ENCODE measurements around the gene ZMYND15.

ZMYND15 gene

GRCh38 chr17:4743216-4743615, 3.6 kb downstream of the ZMYND15 start:
- no peak for DNase-seq (ENCODE audit: low read depth in 2 of 2, low spot score in 1 of 2)

GRCh38 chr17:4743898-4744297, 4.3 kb downstream of the ZMYND15 start:
- DNase-seq (ENCODE audit: low read depth in 2 of 2, low spot score in 1 of 2): no peak

DNA sequence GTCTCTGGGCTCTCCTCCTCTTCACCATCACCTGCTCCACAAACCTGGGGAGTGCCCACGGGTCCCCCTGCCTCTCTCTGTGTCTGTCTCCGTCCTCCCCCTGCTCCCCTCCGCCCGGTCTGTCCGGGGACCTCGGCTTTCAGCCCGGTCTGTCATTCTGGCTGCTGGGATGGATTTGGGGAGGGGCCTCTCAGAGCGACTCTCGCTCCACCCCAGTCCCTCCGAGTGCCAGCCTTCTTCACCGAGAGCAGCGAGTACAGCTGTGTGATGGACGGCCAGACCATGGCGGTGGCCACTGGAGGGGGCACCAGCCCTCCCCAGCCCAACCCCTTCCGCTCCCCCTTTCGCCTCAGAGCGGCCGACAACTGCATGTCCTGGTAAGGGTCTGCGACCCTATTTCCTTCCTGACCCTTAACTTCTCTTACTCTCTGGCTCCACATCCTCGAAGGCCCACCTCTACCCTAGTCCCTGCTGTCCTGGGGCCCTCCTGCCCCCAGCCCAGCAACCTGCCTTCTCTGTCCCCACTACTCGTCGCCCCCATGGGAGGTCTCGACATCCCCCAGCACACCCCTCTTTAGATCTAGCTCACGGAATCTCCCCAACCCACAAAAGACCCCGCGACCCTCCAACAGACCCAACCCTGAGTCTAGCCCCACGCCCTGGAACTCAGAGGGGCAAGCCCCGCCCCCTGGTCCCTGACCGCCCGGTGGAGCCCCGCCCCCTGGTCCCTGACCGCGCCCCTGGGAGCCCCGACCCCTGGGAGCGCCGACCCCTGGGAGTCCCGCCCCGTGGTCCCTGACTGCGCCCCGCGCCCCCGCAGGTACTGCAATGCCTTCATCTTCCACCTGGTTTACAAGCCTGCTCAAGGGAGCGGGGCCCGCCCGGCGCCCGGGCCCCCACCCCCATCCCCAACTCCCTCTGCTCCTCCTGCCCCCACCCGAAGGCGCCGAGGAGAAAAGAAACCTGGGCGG, 5.7 kb downstream of the ZMYND15 start:
- no peak for DNase-seq (ENCODE audit: low read depth in 2 of 2, low spot score in 1 of 2)

- no peak for DNase-seq (ENCODE audit: low read depth in 2 of 2, low spot score in 1 of 2)
Measured at GRCh38 chr17:4747847-4748246, 8.2 kb downstream of the ZMYND15 start.

DNA sequence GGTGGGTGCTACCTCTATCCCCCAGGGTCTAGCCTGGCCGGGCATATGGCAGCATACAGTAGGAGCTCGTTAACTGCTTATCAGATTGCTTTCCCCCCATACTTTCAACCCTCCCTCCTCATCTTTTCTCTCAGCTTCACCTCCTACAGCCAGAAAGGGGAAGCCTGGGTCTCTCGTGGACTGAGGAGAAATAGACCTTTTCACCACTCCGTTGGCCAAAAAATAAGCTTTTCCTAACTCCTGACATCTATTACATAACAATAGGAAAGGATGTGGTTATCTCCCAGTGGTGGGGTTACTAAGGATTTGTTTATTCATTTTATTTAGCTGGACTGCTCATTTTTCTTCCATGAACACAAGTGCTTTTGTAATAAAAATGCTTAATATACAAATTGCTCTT, 9.1 kb downstream of the ZMYND15 start:
- DNase-seq (ENCODE audit: low read depth in 2 of 2, low spot score in 1 of 2): no peak

- DNase-seq (ENCODE audit: low read depth in 2 of 2, low spot score in 1 of 2): no peak
Measured at GRCh38 chr17:4750606-4751005, 11.0 kb downstream of the ZMYND15 start.

DNA sequence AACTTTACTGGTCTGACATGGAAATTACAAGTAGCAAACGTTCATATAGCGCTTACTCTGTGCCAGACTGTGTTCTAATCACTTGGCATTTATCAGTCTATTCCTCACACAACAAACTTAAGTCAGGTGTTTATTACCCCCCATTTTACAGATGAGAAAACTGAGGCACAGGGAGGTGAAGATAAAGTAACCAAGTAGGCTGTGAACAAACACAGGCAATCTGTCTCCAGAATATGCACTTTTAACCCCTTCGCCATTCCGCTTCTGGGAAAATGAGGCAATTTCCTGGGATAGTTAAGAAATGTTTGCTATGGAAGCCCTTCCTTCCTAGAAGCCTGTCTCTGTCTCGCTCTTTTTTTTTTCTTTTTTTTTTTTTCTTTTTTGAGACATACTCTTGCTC, 12.3 kb downstream of the ZMYND15 start:
- DNase-seq (ENCODE audit: low read depth in 2 of 2, low spot score in 1 of 2): no peak

DNA sequence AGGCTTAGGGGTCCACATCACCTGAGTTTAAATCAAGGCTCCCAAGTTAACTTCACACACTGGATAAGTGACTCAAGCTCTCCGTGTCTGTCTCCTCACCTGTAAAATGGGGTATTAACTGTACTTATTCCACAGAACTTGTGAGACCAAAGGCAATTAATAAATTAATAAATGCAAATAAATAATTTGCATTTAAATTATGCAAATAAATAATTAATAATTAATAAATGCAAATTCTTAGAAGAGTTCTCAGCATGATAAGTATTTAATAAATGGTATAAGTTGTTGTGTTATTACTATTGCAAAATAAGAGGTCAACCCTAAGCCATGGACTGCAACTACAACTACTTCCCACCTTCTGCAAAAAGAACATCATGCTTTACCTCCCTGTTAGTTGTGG, 13.8 kb downstream of the ZMYND15 start:
- DNase-seq (ENCODE audit: low read depth in 2 of 2, low spot score in 1 of 2): no peak

DNA sequence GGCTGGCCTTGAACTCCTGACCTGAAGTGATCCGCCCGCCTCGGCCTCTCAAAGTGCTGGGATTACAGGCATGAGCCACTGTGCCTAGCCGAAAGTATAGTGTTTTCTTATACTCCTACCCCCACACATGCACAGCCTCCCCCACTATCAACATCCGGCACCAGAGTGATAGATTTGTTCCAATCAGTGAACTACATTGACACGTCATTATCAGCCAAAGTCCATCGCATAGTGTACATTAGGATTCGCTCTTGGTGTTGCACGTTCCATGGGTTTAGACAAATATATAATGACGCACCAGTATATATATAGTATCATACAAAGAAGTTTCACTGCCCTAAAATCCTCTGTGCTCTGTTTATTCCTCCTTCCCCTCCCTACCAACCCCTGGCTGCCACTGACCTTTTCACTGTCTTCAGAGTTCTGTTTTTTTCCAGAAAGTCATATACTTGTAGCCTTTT, 20.2 kb downstream of the ZMYND15 start:
- no peak for DNase-seq (ENCODE audit: low read depth in 2 of 2, low spot score in 1 of 2)

DNA sequence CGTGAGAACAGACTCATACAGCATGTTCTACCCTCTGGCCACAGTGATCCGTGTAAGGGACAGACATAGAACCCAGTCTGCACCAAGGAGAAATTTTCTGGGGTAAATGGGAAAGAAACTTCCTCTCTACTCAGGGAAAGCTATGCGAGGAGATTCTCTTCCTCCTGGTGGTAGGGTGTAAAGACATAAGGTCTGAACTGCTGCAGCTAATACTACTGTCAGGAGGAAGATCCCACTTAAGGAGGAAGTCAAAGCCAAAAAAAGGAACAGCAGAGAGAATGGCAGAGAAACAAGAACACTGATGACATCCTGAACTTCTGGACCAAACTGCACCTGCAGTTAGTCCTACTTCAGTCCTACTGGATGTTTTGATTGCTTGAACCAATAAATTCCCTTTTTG, 25.0 kb downstream of the ZMYND15 start:
- no peak for DNase-seq (ENCODE audit: low read depth in 2 of 2, low spot score in 1 of 2)

GRCh38 chr17:4766201-4766600, 26.6 kb downstream of the ZMYND15 start:
- DNase-seq (ENCODE audit: low read depth in 2 of 2, low spot score in 1 of 2): no peak

GRCh38 chr17:4766723-4767122, 27.1 kb downstream of the ZMYND15 start:
- DNase-seq (ENCODE audit: low read depth in 2 of 2, low spot score in 1 of 2): no peak

DNA sequence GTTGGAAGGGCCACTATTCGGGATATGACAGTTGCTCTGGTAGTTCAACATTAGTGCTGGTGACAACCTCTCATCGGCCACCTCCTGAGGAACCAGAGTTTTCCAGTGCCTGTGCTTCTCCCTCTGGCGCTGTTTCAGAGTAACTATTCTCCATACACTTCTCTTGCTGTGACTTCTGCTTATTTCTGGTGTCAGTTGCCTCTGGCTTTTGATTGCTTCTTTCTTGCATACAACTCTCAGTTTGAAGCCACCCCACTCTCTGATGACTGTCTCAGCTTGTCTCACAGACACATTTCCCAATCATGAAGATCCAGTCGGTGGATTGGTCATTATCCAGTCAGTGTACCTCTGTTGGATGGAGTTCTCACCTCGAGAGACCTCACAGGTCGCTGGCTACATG, 28.7 kb downstream of the ZMYND15 start:
- no peak for DNase-seq (ENCODE audit: low read depth in 2 of 2, low spot score in 1 of 2)

DNA sequence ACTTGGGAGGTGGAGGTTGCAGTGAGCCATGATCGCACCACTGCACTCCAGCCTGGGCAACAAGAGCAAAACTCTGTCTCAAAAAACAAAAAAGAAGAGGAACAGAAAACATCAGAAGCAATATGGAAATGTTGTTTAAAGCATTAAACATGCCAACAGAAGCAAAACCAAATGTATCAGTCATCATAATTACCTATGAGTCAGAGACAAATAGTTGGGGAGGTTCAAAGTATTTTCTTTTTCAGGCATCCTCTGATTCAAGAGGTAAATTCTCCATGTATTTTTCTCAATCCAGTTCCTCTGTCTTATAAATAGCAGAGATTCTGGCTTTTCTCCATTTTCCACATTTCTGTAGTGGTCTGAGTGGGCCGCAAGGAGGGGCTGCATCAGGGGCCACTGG, 30.0 kb downstream of the ZMYND15 start:
- no peak for DNase-seq (ENCODE audit: low read depth in 2 of 2, low spot score in 1 of 2)

- DNase-seq (ENCODE audit: low read depth in 2 of 2, low spot score in 1 of 2): no peak
Measured at GRCh38 chr17:4771519-4772234, 32.0 kb downstream of the ZMYND15 start, which contains the start of gene TM4SF5. TSS of gene TM4SF5 (plus strand) at chr17:4771886. CDS start at chr17:4771923, 37 bp downstream.

- no peak for DNase-seq (ENCODE audit: low read depth in 2 of 2, low spot score in 1 of 2)
Measured at GRCh38 chr17:4772235-4772613, 32.6 kb downstream of the ZMYND15 start.

DNA sequence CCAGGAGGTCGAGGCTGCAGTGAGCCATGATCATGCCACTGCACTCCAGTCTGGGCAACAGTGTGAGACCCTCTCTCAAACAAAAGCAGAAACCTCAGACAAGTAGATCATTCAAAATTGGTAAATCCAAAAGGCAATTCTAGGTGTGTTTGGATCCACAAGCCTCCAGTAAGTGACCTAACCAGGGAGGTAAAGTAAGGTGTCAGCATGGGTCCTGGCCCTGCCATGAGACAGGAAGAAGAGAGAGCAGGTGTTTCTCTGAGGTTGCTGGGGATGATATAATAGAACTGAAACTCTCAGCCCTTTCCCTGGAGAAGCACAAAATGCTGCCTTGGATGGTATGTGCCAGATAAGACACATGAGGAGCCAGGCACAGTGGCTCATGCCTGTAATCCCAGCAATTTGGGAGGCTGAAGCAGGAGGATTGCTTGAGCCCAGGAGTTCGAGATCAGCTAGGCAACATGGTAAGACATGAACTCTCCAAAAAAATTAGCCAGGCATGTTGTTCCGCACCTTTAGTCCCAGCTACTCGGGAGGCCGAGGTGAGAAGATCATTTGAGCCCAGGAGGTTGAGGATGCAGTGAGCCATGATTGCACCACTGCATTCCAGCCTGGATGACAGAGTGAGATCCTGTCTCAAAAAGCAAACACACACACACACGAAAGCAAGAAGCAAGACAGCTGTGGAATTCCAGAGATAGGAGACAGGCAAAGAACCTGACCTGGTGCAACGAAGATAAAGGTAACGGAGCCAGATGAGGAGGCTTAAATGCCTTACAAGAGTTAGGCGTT, 38.5 kb downstream of the ZMYND15 start:
- no peak for DNase-seq (ENCODE audit: low read depth in 2 of 2, low spot score in 1 of 2)

DNA sequence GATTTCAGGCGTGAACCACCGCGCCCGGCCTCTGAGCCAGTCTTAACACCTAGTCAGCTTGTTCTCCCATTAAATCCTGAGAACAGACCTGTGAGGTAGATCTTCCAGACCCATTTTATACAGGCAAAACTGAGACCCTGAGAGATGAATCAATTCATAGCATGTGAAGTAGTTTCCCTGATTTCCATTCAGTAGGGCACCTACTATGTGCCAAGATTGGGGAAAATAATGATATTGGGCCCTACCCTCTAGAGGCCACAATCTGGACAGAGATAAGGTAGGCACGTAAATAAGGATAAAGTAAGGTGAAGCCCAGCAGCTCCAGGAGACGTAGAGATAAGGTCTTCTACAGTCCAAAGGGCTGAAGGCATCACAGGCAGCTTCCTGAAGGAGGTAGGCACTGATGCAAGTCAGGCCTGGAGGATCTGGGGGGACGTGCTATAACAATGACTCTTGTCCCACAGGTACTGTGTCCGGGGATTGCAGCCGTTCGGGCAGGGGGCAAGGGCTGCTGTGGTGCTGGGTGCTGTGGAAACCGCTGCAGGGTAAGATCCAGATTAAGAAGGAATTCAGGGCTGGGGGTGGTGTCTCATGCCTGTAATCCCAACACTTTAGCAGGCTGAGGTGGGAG, 40.8 kb downstream of the ZMYND15 start:
- no peak for DNase-seq (ENCODE audit: low read depth in 2 of 2, low spot score in 1 of 2)

DNA sequence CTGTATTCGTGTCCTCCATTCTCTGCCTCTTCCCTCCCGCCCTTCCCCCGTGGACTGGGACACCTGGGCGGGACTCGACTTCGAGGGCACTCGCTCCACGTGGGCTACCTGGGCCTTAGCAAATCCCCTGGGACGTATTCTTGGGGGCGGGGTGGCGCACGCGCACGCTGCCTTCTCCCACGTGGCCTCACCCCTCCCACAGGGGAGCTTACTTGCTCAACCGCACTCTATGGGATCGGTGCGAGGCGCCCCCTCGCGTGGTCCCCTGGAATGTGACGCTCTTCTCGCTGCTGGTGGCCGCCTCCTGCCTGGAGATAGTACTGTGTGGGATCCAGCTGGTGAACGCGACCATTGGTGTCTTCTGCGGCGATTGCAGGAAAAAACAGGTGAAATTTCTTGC, 43.0 kb downstream of the ZMYND15 start:
- DNase-seq (ENCODE audit: low read depth in 2 of 2, low spot score in 1 of 2): no peak

GRCh38 chr17:4785311-4786105, 45.9 kb downstream of the ZMYND15 start:
- no peak for DNase-seq (ENCODE audit: low read depth in 2 of 2, low spot score in 1 of 2)

Data from stimulated activated CD8-positive, alpha-beta memory T cell treated with anti-CD3 and anti-CD28 coated beads, Interleukin-4, amount 100 ng/mL, for 1 hour (primary cell).